HepG2 (cell line): ENCODE results near the gene LIG4. TPM values are rescaled to one million over a fixed set of nuclear protein-coding genes. Genes with fewer than 3 reads are reported as not detected.

ENCODE experiments used
- ATAC-seq: fragments of 200-7000 bp; cut with Tn5 transposase; 3 replicates; pipeline ENCODE4 v1.9.1; 2020; ENCODE audit warnings: mild to moderate bottlenecking, moderate library complexity
- BruUV-seq: library from RNA; stranded (reverse); fragments of 400-500 nt; replicated peaks from 2 replicates; lab custom pipeline; 2021; lab: Mats Ljungman, UMichigan
- CTCF ChIA-PET: fragments of 300-600 bp; formaldehyde crosslinking; extraction: SDS; loops from one replicate; lab custom pipeline; 2021; ENCODE audit warnings: low total read pairs, inconsistent platforms, low intra/inter-chr PET ratio; lab: Yijun Ruan, JAX
- POLR2A ChIA-PET: fragments of 350-600 bp; sonication (Branson Sonifier 250); formaldehyde crosslinking; loops from one replicate; lab custom pipeline; 2020; ENCODE audit warnings: antibody characterized with exemption, inconsistent platforms; lab: Yijun Ruan, JAX
- DNase-seq: peaks from one replicate; pipeline ENCODE4 v3.0.0-alpha.2; 2015; ENCODE audit warnings: low spot score
- FAIRE-seq: peaks from 3 replicates; lab custom pipeline; 2011; peaks lifted over from hg19 to GRCh38; lab: Jason Lieb, UNC
- H2AFZ ChIP-seq: one replicate; pipeline ENCODE4 v1.6.1; 2011; ENCODE audit warnings: low read length, inconsistent platforms
- H3K27ac ChIP-seq: fragments of 300-600 bp; 3 replicates; pipeline ENCODE4 v1.8.0; 2011; ENCODE audit warnings: mixed run types, mild to moderate bottlenecking, mixed read lengths, low read length, inconsistent platforms; ENCODE audit not compliant: insufficient read depth; ENCODE audit errors: extremely low read length
- H3K27me3 ChIP-seq, 2 experiments: fragments of 200-600 bp in 1 of 2; 2 replicates in 1 of 2; 3 replicates in 1 of 2; pipeline versions ENCODE4 v1.6.0 to v1.8.0; 2011; ENCODE audit warnings: low read length in 2 of 2, mild to moderate bottlenecking in 2 of 2, moderate library complexity in 2 of 2, inconsistent platforms in 1 of 2; ENCODE audit not compliant: insufficient read depth in 2 of 2, control insufficient read depth in 1 of 2
- H3K36me3 ChIP-seq, 2 experiments: fragments of 200-600 bp in 1 of 2; replicated peaks in 1 of 2; 2 replicates in 1 of 2; 3 replicates in 1 of 2; pipeline versions ENCODE4 v1.5.1 to v1.8.0; 2011; ENCODE audit warnings: low read length in 2 of 2, inconsistent platforms in 1 of 2; ENCODE audit not compliant: insufficient read depth in 2 of 2, control insufficient read depth in 1 of 2
- H3K4me1 ChIP-seq: 2 replicates; pipeline ENCODE4 v1.5.1; 2012; ENCODE audit warnings: low read length, inconsistent platforms; ENCODE audit not compliant: insufficient read depth
- H3K4me2 ChIP-seq: 2 replicates; pipeline ENCODE4 v1.6.0; 2011; ENCODE audit warnings: low read depth, low read length, inconsistent platforms
- H3K4me3 ChIP-seq, 3 experiments: fragments of 200-600 bp in 1 of 3; sonication (generic), shearing (Covaris generic) in 1 of 3; replicated peaks in 1 of 3; 2 replicates each; pipeline ENCODE4 v1.5.1; 2011 to 2016; ENCODE audit warnings: low read length in 3 of 3, inconsistent platforms in 2 of 3, low read depth in 2 of 3, mild to moderate bottlenecking in 2 of 3, control low read depth in 1 of 3, mixed read lengths in 1 of 3; ENCODE audit not compliant: insufficient read depth in 1 of 3
- H3K79me2 ChIP-seq: one replicate; pipeline ENCODE4 v1.6.1; 2011; ENCODE audit warnings: low read length, inconsistent platforms; ENCODE audit not compliant: insufficient read depth
- H3K9ac ChIP-seq: 2 replicates; pipeline ENCODE4 v1.6.0; 2011; ENCODE audit warnings: mild to moderate bottlenecking, low read depth, low read length, inconsistent platforms; ENCODE audit not compliant: insufficient read depth
- H3K9me3 ChIP-seq: 2 replicates; pipeline ENCODE4 v1.5.1; 2012; ENCODE audit warnings: mild to moderate bottlenecking, low read length
- H4K20me1 ChIP-seq: 2 replicates; pipeline ENCODE4 v1.6.0; 2011; ENCODE audit warnings: inconsistent platforms, mild to moderate bottlenecking, low read length, moderate library complexity; ENCODE audit not compliant: insufficient read depth
- ARID3A ChIP-seq: IDR thresholded peaks from 2 replicates; pipeline ENCODE4 v1.6.1; 2012; ENCODE audit warnings: low read depth, low read length, improper control_type of control experiment
- BHLHE40 ChIP-seq: IDR thresholded peaks from 2 replicates; pipeline ENCODE4 v1.6.1; 2011; ENCODE audit warnings: low read length, improper control_type of control experiment
- CENPX ChIP-seq: sonication (generic); formaldehyde crosslinking; IDR thresholded peaks from 2 replicates; pipeline ENCODE4 v1.9.0; 2021; ENCODE audit warnings: mild to moderate bottlenecking, missing genetic modification reagents, moderate library complexity
- CHD2 ChIP-seq: IDR thresholded peaks from 2 replicates; pipeline ENCODE4 v1.6.1; 2011; ENCODE audit warnings: low read depth, low read length, improper control_type of control experiment
- FOXA3 ChIP-seq: IDR thresholded peaks from 2 replicates; pipeline ENCODE4 v1.6.1; 2016; ENCODE audit warnings: missing genetic modification reagents, missing compliant biosample characterization
- HMG20A ChIP-seq: IDR thresholded peaks from 2 replicates; pipeline ENCODE4 v1.6.1; 2016; ENCODE audit warnings: borderline replicate concordance
- HMGXB4 ChIP-seq, 2 experiments: sonication (generic) in 1 of 2; formaldehyde crosslinking in 1 of 2; IDR thresholded peaks; 2 replicates each; pipeline versions ENCODE4 v1.4.0 to v1.6.1; 2018 to 2020; ENCODE audit warnings: missing genetic modification reagents in 2 of 2, borderline replicate concordance in 1 of 2, low read depth in 1 of 2, mild to moderate bottlenecking in 1 of 2, missing biosample characterization in 1 of 2
- MAX ChIP-seq: IDR thresholded peaks from 2 replicates; pipeline ENCODE4 v1.6.1; 2012; ENCODE audit warnings: inconsistent platforms
- MED1 ChIP-seq: sonication (generic); formaldehyde crosslinking; IDR thresholded peaks from 2 replicates; pipeline ENCODE4 v1.4.0; 2020; ENCODE audit warnings: missing genetic modification reagents
- MEIS2 ChIP-seq: sonication (generic); formaldehyde crosslinking; IDR thresholded peaks from 2 replicates; pipeline ENCODE4 v1.9.0; 2021; ENCODE audit warnings: mild to moderate bottlenecking, missing genetic modification reagents
- NCOR1 ChIP-seq: fragments of 200-600 bp; sonication (generic); IDR thresholded peaks from 2 replicates; pipeline ENCODE4 v1.7.0; 2017; ENCODE audit warnings: antibody characterized with exemption, low read length, borderline replicate concordance
- NKX3-1 ChIP-seq: sonication (generic); formaldehyde crosslinking; IDR thresholded peaks from 2 replicates; pipeline ENCODE4 v1.5.0; 2020; ENCODE audit warnings: missing genetic modification reagents
- NR2F1 ChIP-seq, 2 experiments: fragments of 450-650 bp in 1 of 2; formaldehyde crosslinking in 1 of 2; IDR thresholded peaks; 2 replicates each; pipeline versions ENCODE4 v1.5.0 to v1.6.1; 2016 to 2020; ENCODE audit warnings: mild to moderate bottlenecking in 1 of 2, missing compliant biosample characterization in 1 of 2, missing genetic modification reagents in 1 of 2, moderate library complexity in 1 of 2
- SOX6 ChIP-seq, 2 experiments: fragments of 450-650 bp in 1 of 2; sonication (generic) in 1 of 2; formaldehyde crosslinking in 1 of 2; IDR thresholded peaks; 2 replicates each; pipeline versions ENCODE4 v1.4.0 to v1.6.1; 2017 to 2020; ENCODE audit warnings: antibody characterized with exemption in 1 of 2, mild to moderate bottlenecking in 1 of 2, missing genetic modification reagents in 1 of 2
- ZNF225 ChIP-seq: sonication (generic); formaldehyde crosslinking; IDR thresholded peaks from 2 replicates; pipeline ENCODE4 v1.4.0; 2020; ENCODE audit warnings: mild to moderate bottlenecking, missing genetic modification reagents
- ZNF431 ChIP-seq: sonication (generic); formaldehyde crosslinking; IDR thresholded peaks from 2 replicates; pipeline ENCODE4 v1.9.0; 2022; ENCODE audit warnings: missing genetic modification reagents, low read depth, mild to moderate bottlenecking, borderline replicate concordance
- ZNF644 ChIP-seq: IDR thresholded peaks from 2 replicates; pipeline ENCODE4 v1.6.1; 2016; ENCODE audit warnings: low read depth
- ZNF660 ChIP-seq: sonication (generic); formaldehyde crosslinking; IDR thresholded peaks from 2 replicates; pipeline ENCODE4 v1.5.1; 2020; ENCODE audit warnings: mild to moderate bottlenecking, low read depth, missing genetic modification reagents, borderline replicate concordance
- in situ Hi-C: cut with HindIII; loops from 2 replicates; pipeline ENCODE4 v1.10.0; 2017; ENCODE audit warnings: low pct_unique_long_range_greater_than_20kb; ENCODE audit not compliant: extremely low pct_ligation_motif_present
- intact Hi-C: fragments of 100-400 bp; cut with micrococcal nuclease; formaldehyde crosslinking; loops from one replicate; pipeline ENCODE4 v1.10.0; 2022; ENCODE audit not compliant: unreplicated experiment
- polyA plus RNA-seq, 8 experiments: library from polyadenylated mRNA; depleted of rRNA in 3 of 8; stranded (reverse) in 7 of 8; unstranded in 1 of 8; fragments of >200 nt; fragmentation: Illumina TruSeq in 4 of 8; extraction: Trizol in 4 of 8; gene quantifications; 2 replicates each; pipeline versions ENCODE4 v1.2.1 to v1.2.3, GENCODE V29; 2011 to 2016; ENCODE audit warnings: low read depth in 4 of 8, missing spikeins in 1 of 8, mixed read lengths in 1 of 8; ENCODE audit not compliant: insufficient read depth in 1 of 8
- total RNA-seq, 5 experiments: library from RNA; depleted of rRNA; stranded (reverse); fragments of >200 nt; fragmentation: Illumina TruSeq; extraction: Trizol; gene quantifications; 2 replicates each; pipeline ENCODE4 v1.2.3, GENCODE V29; 2016; ENCODE audit warnings: low read depth in 1 of 5

LIG4 gene
- total and polyA plus RNA-seq, 2 of the 13 experiments (the other 11 are each of a cell fraction or from before 2014, with no cell fraction given), result 4.0 to 4.5 TPM

- peaks cover 12% of the 10 kb centered on the region for H4K20me1 ChIP-seq
- no peaks in the 10 kb centered on the region for H3K27me3 ChIP-seq
- ChIA-PET POLR2A (interaction anchor here (0.8 kb wide), 1 partner anchor 12 kb away, joined by 3 read pairs; the partner anchor contains the start of gene ABHD13), CTCF (no interaction called here)
- DNase-seq (peak; percentile 57), FAIRE-seq (no peak), ATAC-seq (peak; percentile 85)
- no peak overlapping the region for H3K4me2 ChIP-seq
- H3K27ac ChIP-seq, result no peak overlapping the region
- H3K9ac ChIP-seq, result no peak overlapping the region
- in situ Hi-C loops, result no loop called here
- no peak overlapping the region for H3K4me3 ChIP-seq
- no TSS peak for BruUV-seq
- intact Hi-C loops, result loop anchor here (5.0 kb wide), 1 partner anchor 92 kb away; no protein-coding TSS in a partner anchor
- peaks cover 31% of the 10 kb centered on the region for H3K4me1 ChIP-seq
- H3K79me2 ChIP-seq, result peaks cover 1% of the 10 kb centered on the region
- H3K9me3 ChIP-seq, result no peaks in the 10 kb centered on the region
- no peaks in the 10 kb centered on the region for H3K36me3 ChIP-seq
- no peak overlapping the region for H2AFZ ChIP-seq
- TF ChIP-seq MED1 (CRISPR knock-in tag), result no peak
- no peak for TF ChIP-seq HMGXB4 (CRISPR knock-in tag; IDR thresholded peaks at IDR 0.05; ENCODE audit: borderline replicate concordance in 1 of 2, low read depth in 1 of 2)
- no peak for TF ChIP-seq CENPX (CRISPR knock-in tag)
- peak; percentile 98 for TF ChIP-seq FOXA3
- no peak for TF ChIP-seq NCOR1
- TF ChIP-seq ZNF660 (CRISPR knock-in tag), result no peak
- peak in 1 of 2 experiments; percentile 22; a peak in 1 of 4 replicates for TF ChIP-seq NR2F1 (CRISPR knock-in tag; IDR thresholded peaks at IDR 0.05)
- no peak for TF ChIP-seq ZNF644
- TF ChIP-seq BHLHE40, result no peak
- TF ChIP-seq MEIS2 (CRISPR knock-in tag), result no peak
- no peak for TF ChIP-seq ZNF431
- no peak for TF ChIP-seq ZNF225 (CRISPR knock-in tag)
- TF ChIP-seq CHD2, result no peak
- TF ChIP-seq HMG20A (CRISPR knock-in tag), result peak; percentile 84
- TF ChIP-seq ARID3A, result peak; percentile 92
- no peak for TF ChIP-seq SOX6 (IDR thresholded peaks at IDR 0.05)
- peak; percentile 77; the same call in 1 of the 2 replicates for TF ChIP-seq SOX6 (CRISPR knock-in tag; IDR thresholded peaks at IDR 0.05)
- TF ChIP-seq MAX, result no peak
- no peak for TF ChIP-seq NKX3-1
Observed at GRCh38 chr13:108230377-108230776, 15.0 kb upstream of the LIG4 start.
